Loucy (cell line): ENCODE measurements around the gene COL11A1.

Experiments used
- H2AFZ ChIP-seq: fragments of 200-600 bp; sonication (generic); 2 replicates; pipeline ENCODE4 v1.6.0; 2016; ENCODE audit warnings: antibody characterized with exemption, mild to moderate bottlenecking, low read length, moderate library complexity
- H3F3A ChIP-seq: fragments of 200-600 bp; 2 replicates; pipeline ENCODE4 v1.6.0; 2016; ENCODE audit warnings: antibody characterized with exemption, low read depth, mild to moderate bottlenecking
- H3K27me3 ChIP-seq: fragments of 200-600 bp; sonication (generic); 2 replicates; pipeline ENCODE4 v1.6.1; 2014; ENCODE audit warnings: low read length, mild to moderate bottlenecking; ENCODE audit not compliant: insufficient read depth, poor library complexity, severe bottlenecking
- H3K36me3 ChIP-seq: fragments of 200-600 bp; sonication (generic); 2 replicates; pipeline ENCODE4 v1.6.1; 2016; ENCODE audit warnings: low read length; ENCODE audit not compliant: insufficient read depth
- H3K4me1 ChIP-seq: fragments of 200-600 bp; sonication (generic); 2 replicates; pipeline ENCODE4 v1.5.1; 2014; ENCODE audit warnings: low read length, mild to moderate bottlenecking; ENCODE audit not compliant: insufficient read depth, poor library complexity, severe bottlenecking
- H3K4me2 ChIP-seq: fragments of 200-600 bp; sonication (generic); 2 replicates; pipeline ENCODE4 v1.6.0; 2014; ENCODE audit warnings: antibody characterized with exemption, low read length, low read depth, mild to moderate bottlenecking; ENCODE audit not compliant: poor library complexity, severe bottlenecking
- H3K4me3 ChIP-seq: fragments of 200-600 bp; sonication (generic); 2 replicates; pipeline ENCODE4 v1.5.1; 2014; ENCODE audit warnings: low read length, mild to moderate bottlenecking, mixed read lengths; ENCODE audit not compliant: poor library complexity, severe bottlenecking
- H3K79me2 ChIP-seq: fragments of 200-600 bp; sonication (generic); 2 replicates; pipeline ENCODE4 v1.6.1; 2014; ENCODE audit warnings: low read length; ENCODE audit not compliant: insufficient read depth
- H3K9ac ChIP-seq: fragments of 200-600 bp; sonication (generic); 2 replicates; pipeline ENCODE4 v1.6.0; 2014; ENCODE audit warnings: mild to moderate bottlenecking, low read depth, low read length, moderate library complexity; ENCODE audit not compliant: poor library complexity, severe bottlenecking
- H3K9me2 ChIP-seq: fragments of 200-600 bp; sonication (generic); replicated peaks from 2 replicates; pipeline ENCODE4 v1.6.1; 2016; ENCODE audit warnings: low read depth, low read length, mixed read lengths
- H3K9me3 ChIP-seq: fragments of 200-600 bp; sonication (generic); 2 replicates; pipeline ENCODE4 v1.6.1; 2014; ENCODE audit warnings: mild to moderate bottlenecking, antibody characterized with exemption, low read length, low read depth; ENCODE audit not compliant: insufficient read depth
- H4K20me1 ChIP-seq: fragments of 200-600 bp; sonication (generic); 2 replicates; pipeline ENCODE4 v1.6.0; 2014; ENCODE audit warnings: antibody characterized with exemption, low read length, mild to moderate bottlenecking; ENCODE audit not compliant: insufficient read depth, poor library complexity, severe bottlenecking
- CTCF ChIP-seq: fragments of 200-600 bp; sonication (generic); conservative IDR thresholded peaks from 2 replicates; pipeline ENCODE4 v1.5.1; 2014; ENCODE audit warnings: mild to moderate bottlenecking, antibody characterized with exemption, low read length
- EZH2phosphoT487 ChIP-seq: fragments of 200-600 bp; IDR thresholded peaks from 2 replicates; pipeline ENCODE4 v1.6.1; 2018; ENCODE audit warnings: antibody characterized with exemption, mild to moderate bottlenecking, moderate library complexity, borderline replicate concordance

COL11A1 gene

GRCh38 chr1:103108376-103109150 is at the start of gene COL11A1:
COL11A1 (minus strand) TSS chr1:103108522; CDS start chr1:103108178, 344 bp downstream.
- Histone ChIP-seq H3K9me2 (no peaks in the 10 kb centered on the region), H2AFZ (no peak within 1 kb of the TSS), H3K4me3 (no peak within 1 kb of the TSS), H3K9me3 (no peaks in the 10 kb centered on the region), H3K36me3 (no peaks in the 10 kb centered on the region), H3K4me2 (no peak within 1 kb of the TSS), H3F3A (no peaks in the 10 kb centered on the region), H3K4me1 (no peaks in the 10 kb centered on the region), H3K79me2 (no peaks in the 10 kb centered on the region), H4K20me1 (no peaks in the 10 kb centered on the region), H3K27me3 (no peaks in the 10 kb centered on the region), H3K9ac (no peak within 1 kb of the TSS)
- no peak for TF ChIP-seq CTCF
- no peak for TF ChIP-seq EZH2phosphoT487

GRCh38 chr1:103156966-103157365 is 48.6 kb upstream of the COL11A1 start:
- Histone ChIP-seq H3K4me3 (no peak overlapping the region), H3K9me3 (no peaks in the 10 kb centered on the region), H3K36me3 (no peaks in the 10 kb centered on the region), H4K20me1 (no peaks in the 10 kb centered on the region), H2AFZ (no peak overlapping the region), H3K4me1 (no peaks in the 10 kb centered on the region), H3K9me2 (no peaks in the 10 kb centered on the region), H3K9ac (no peak overlapping the region), H3K4me2 (no peak overlapping the region), H3F3A (no peaks in the 10 kb centered on the region), H3K27me3 (no peaks in the 10 kb centered on the region), H3K79me2 (no peaks in the 10 kb centered on the region)
- TF ChIP-seq EZH2phosphoT487 (no peak), CTCF (no peak)

GRCh38 chr1:103146166-103146565 is 37.8 kb upstream of the COL11A1 start:
- H3K4me3 ChIP-seq: no peak overlapping the region
- no peak overlapping the region for H3K9ac ChIP-seq
- no peaks in the 10 kb centered on the region for H3K4me1 ChIP-seq
- no peaks in the 10 kb centered on the region for H3K9me3 ChIP-seq
- no peaks in the 10 kb centered on the region for H3K9me2 ChIP-seq
- no peaks in the 10 kb centered on the region for H3F3A ChIP-seq
- H4K20me1 ChIP-seq: no peaks in the 10 kb centered on the region
- H2AFZ ChIP-seq: no peak overlapping the region
- H3K36me3 ChIP-seq: no peaks in the 10 kb centered on the region
- no peak overlapping the region for H3K4me2 ChIP-seq
- TF ChIP-seq EZH2phosphoT487: no peak
- TF ChIP-seq CTCF: no peak
- H3K27me3 ChIP-seq: no peaks in the 10 kb centered on the region
- H3K79me2 ChIP-seq: no peaks in the 10 kb centered on the region
